AG04449 (cell line): ENCODE data around the gene ACAD9.
A peak's percentile ranks its signal among the peaks of the same experiment; 100 is the strongest.

ENCODE experiments used
- CTCF ChIA-PET: fragments of 350-600 bp; formaldehyde crosslinking; extraction: SDS; loops from one replicate; lab custom pipeline; 2021; ENCODE audit warnings: antibody characterized with exemption; lab: Yijun Ruan, JAX
- POLR2A ChIA-PET: fragments of 400-600, 350-600 bp; formaldehyde crosslinking; extraction: SDS; loops from one replicate; lab custom pipeline; 2020; ENCODE audit warnings: antibody characterized with exemption, inconsistent platforms; lab: Yijun Ruan, JAX
- DNase-seq: peaks from one replicate; pipeline ENCODE4 v3.0.0-alpha.2; 2010; ENCODE audit warnings: low read depth, low spot score
- H3K4me3 ChIP-seq: 2 replicates; pipeline ENCODE4 v1.5.1; 2011; ENCODE audit warnings: low read depth, mild to moderate bottlenecking, control low read depth, low read length
- TF ChIP-seq, protein P1 (sequence below): IDR thresholded peaks from one replicate; pipeline ENCODE4 v1.5.1; 2011; ENCODE audit warnings: mild to moderate bottlenecking, moderate library complexity, low read length, control low read depth, inconsistent platforms; ENCODE audit not compliant: insufficient read depth; ENCODE audit errors: missing control alignments

Gene ACAD9

DNA sequence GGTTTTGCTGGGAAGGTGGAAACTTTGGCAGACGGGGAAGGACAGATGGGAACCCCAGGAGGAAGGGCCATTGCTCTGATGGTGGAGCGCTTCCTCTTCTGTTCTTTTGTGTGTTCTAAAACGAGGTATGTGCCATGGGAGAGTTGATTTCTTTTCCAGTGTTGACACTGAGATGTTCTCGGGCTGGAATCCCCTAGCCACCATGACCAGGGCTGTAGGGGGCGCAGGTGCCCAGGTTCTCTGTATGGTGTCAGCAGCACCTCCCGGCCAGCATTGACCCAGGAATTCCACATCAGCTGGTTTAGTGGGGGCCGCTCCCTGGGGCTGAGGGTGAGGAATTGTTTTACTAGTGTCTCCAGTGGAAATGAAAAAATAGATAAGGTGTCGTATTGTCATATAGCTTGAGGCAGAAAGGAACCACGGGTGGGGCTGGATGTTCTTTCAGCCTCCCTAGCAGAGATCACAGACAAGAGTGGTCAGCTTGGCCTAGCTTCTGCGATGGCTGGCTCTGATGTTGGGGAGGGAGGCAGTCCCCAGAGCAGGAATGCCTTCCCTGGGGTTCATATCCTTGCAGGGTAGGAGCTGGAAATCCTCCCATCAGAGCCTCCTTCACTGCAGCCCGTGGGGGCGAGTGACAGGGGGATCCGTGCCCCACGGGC, 34.2 kb upstream of the ACAD9 start:
- ChIA-PET POLR2A (interaction anchor here (0.8 to 1.3 kb wide), 3 partner anchors 165 to 228 kb away, joined by 3 to 6 read pairs (median 5); no protein-coding TSS in a partner anchor), CTCF (interaction anchor here (0.6 to 6.7 kb wide), 27 partner anchors 10 to 236 kb away, joined by 3 to 66 read pairs (median 4); partner anchors contain the start of gene RPN1)
- DNase-seq, result no peak
- peak overlapping the region; percentile 48 for H3K4me3 ChIP-seq
- TF ChIP-seq, protein P1, sequence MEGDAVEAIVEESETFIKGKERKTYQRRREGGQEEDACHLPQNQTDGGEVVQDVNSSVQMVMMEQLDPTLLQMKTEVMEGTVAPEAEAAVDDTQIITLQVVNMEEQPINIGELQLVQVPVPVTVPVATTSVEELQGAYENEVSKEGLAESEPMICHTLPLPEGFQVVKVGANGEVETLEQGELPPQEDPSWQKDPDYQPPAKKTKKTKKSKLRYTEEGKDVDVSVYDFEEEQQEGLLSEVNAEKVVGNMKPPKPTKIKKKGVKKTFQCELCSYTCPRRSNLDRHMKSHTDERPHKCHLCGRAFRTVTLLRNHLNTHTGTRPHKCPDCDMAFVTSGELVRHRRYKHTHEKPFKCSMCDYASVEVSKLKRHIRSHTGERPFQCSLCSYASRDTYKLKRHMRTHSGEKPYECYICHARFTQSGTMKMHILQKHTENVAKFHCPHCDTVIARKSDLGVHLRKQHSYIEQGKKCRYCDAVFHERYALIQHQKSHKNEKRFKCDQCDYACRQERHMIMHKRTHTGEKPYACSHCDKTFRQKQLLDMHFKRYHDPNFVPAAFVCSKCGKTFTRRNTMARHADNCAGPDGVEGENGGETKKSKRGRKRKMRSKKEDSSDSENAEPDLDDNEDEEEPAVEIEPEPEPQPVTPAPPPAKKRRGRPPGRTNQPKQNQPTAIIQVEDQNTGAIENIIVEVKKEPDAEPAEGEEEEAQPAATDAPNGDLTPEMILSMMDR, result no peak

DNA sequence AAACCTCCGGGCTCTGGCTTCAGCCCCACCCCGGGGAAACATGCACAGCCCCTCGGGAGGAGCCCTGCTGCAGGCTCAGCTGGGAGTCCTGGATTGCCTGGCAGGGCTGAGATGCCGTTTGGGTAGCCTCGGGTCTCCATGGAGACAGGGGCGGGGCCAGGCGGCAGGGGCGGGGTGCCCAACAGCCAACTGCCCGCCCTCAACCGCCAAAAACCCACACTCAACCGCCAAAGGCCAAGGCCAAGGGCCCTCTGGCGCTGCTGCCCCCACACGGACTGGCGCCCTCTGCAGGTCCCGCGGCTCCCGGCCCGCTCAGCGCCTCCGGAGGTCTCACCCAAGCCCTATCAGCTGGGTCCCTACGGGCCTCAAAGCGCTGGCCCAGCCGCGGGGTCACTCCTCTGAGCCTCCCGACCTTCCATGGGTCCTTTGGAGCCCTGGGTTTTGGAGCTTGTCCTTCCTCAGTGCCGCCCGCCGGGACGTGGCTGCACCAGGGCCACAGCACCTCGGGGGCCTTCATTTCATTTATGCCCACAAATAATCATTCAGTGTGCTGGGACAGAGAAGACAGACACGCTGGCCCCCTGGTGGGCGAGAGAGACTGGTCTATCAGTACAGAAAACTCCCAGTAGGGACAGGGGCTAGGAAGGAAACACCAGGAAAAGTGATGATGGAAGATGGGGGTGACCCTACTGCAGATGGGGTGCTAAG, 33.5 kb upstream of the ACAD9 start:
- ChIA-PET POLR2A (interaction anchor here (0.8 to 1.3 kb wide), 2 partner anchors 165 to 228 kb away, joined by 5 to 6 read pairs; no protein-coding TSS in a partner anchor), CTCF (interaction anchor here (0.6 to 6.7 kb wide), 29 partner anchors 10 to 237 kb away, joined by 3 to 66 read pairs (median 4); partner anchors contain the start of gene RPN1)
- peak overlapping the region; percentile 48 for H3K4me3 ChIP-seq
- no peak for DNase-seq
- TF ChIP-seq, protein P1, result peak; percentile 66

DNA sequence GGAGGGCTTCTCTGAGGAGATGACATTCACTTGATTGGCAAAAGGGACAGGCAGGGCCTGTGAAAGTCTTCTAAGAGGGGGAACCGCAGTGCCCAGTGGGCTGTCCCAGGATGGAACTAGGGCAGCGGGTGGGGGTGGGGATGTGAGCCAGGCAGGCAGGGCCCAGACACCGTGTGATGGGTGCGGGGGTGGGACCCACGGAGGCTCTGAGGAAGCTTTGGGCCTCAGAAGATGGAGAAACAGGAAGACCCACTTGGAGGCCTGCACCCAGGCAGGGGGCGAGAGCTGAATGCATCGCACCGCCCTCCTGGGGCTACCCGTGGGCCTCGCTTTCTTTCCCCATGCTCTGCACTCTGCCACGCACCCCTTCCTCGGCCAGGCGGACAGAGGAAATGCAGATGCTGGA, 32.9 kb upstream of the ACAD9 start:
- TF ChIP-seq, protein P1, result no peak
- H3K4me3 ChIP-seq, result no peak overlapping the region
- DNase-seq, result no peak
- ChIA-PET POLR2A (interaction anchor here (1.3 kb wide), 1 partner anchor 166 kb away, joined by 6 read pairs; no protein-coding TSS in a partner anchor), CTCF (interaction anchor here (1.0 to 6.7 kb wide), 20 partner anchors 10 to 238 kb away, joined by 3 to 66 read pairs (median 5); partner anchors contain the start of gene RPN1)

DNA sequence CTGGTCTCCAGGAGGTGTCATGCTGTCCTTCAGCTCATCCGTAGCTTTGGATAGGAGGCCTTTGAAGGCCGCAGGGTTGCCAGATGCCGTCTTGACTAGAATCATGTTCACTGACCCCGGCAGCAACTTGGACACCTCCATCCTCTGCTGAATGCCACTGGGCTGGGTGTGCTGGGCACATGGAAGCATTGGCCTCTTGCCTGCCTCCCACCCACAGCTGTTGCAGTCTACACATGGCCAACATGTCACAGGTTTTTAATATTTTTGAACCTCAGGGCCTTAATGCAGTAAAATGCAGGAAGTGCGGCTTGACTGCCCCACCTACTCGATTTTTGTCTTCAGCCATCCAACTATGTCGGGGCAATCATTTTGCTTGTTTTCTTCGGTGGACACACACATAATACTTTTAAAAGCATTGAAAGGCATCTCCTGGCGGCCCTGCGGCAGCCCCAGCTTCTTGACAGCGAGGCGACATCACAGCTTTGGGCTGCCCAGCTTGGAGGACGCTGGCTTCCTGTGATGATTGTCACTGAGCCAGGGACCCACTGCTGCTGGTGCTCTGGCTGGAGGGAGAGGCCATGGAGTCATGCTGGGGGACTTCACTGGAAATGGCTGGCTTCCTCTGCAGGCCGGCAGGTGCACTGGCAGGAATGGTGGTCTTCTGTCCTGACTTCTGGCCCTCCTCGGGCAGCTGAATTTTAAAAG, 31.6 kb upstream of the ACAD9 start:
- H3K4me3 ChIP-seq, result no peak overlapping the region
- POLR2A ChIA-PET, result no interaction called here
- TF ChIP-seq, protein P1, result no peak
- DNase-seq, result no peak
- CTCF ChIA-PET, result interaction anchor here (1.1 to 6.7 kb wide), 4 partner anchors 29 to 230 kb away, joined by 4 to 66 read pairs (median 34); no protein-coding TSS in a partner anchor

DNA sequence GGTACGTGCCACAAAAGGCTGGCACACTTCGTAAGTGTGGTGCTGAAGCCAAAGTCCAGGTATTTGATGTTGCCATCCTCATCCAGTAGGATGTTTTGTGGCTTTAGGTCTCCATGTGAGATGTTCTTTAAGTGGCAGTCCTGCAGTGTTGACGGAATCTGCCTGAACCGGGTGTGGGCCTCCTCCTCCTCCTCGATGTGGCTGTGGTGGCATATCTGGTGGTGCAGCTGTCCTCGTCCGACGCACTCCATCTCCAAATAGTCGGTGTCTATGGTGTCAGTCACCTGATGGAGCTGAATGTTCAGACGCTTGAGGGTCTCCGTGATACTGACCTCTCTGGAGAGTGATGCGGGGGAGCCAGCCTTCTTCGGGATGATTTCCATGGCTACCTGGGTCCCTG, 30.5 kb upstream of the ACAD9 start:
- no peak for DNase-seq
- CTCF ChIA-PET, result interaction anchor here (1.7 to 6.7 kb wide), 3 partner anchors 168 to 231 kb away, joined by 4 to 66 read pairs (median 39); no protein-coding TSS in a partner anchor
- TF ChIP-seq, protein P1, result no peak

More for the DNA sequence above, 30.5 kb upstream of the ACAD9 start:
- H3K4me3 ChIP-seq, result no peak overlapping the region
- POLR2A ChIA-PET, result no interaction called here
